Amniotic stem cell (primary cell): ENCODE results near the gene B4GALT4.

Experiments used
- DNase-seq: peaks from one replicate; lab custom pipeline; 2025; lab: John Stamatoyannopoulos, UW

The B4GALT4 gene

GRCh38 chr3:119236756-119237155 is 3.9 kb downstream of the B4GALT4 start:
- DNase-seq, result no peak

DNA sequence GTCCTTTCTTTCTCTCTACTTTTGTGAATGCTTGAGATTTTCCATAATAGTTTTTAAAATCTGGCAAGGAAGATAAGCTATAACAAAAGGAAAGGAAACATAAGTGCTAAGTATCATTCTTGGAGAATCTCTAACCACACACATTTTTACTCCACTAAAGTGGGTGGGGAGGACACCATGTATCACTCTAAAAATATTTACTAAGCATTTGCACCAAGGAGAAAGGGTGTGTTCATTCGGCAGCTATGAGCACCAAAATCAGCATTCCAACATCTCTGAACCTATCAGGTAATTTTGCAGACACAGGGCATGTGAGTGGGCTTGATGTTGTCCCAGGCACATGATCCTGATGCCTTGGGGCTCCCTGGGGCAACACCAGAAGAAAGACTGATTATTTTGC is 5.5 kb downstream of the B4GALT4 start:
- DNase-seq, result no peak

DNA sequence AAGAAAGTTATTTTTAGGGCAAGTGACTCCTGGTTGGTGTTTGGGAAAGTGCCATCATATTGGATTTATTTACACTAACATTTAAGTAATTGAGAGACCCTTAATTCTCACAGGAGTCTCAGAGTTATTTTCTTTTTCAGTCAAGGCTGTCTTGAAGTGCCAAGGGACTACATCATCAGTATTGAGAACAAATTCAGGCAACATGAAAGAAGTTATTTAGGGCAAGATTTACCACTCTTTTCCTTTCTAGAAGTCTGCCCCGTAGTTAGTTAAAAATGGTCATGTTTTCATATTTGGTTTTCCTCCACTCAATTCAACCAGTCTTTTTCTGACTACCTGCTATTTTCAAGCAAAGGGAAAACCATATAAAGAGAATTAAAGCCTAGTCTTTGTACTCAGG is 6.1 kb downstream of the B4GALT4 start:
- DNase-seq, result no peak

- no peak for DNase-seq
Measured at GRCh38 chr3:119230745-119231144, 9.9 kb downstream of the B4GALT4 start.

- no peak for DNase-seq
Measured at GRCh38 chr3:119230071-119230470, 10.6 kb downstream of the B4GALT4 start.

- DNase-seq, result no peak
Measured at GRCh38 chr3:119229190-119229589, 11.5 kb downstream of the B4GALT4 start.

DNA sequence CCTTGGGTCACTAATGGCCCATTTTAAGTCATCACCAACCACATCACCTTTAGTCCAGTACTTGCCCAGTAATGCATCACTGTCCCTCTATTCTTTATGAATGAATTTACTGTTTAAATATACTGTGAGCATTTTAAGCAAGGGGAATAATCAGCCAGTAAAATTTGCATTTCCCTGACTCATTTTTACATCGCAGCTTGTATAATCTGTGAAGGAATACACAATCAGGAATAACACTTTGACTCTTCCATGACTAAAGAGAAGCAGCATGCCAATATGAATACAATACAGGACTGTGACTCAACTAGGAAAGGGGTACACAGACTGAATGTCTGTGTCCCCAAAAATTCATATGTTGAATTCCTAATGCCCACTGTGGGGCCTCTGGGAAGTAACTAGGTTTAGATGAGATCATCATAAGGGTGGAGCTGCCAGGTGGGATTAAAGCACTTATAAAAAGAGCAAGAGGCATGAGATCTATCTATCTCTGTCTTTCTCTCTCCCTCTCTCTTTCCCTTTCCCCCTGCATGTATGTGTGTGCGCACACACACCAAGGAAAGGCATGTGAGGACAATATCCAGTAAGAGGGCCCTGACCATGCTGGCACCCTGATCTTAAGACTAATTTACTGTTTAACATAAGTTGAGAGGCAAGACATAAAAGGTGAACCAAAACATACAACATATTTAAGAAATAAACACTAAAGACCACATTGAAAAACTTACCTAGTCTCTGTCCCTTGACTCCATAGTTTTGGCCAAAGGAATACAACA is 12.1 kb downstream of the B4GALT4 start:
- DNase-seq, result no peak

DNA sequence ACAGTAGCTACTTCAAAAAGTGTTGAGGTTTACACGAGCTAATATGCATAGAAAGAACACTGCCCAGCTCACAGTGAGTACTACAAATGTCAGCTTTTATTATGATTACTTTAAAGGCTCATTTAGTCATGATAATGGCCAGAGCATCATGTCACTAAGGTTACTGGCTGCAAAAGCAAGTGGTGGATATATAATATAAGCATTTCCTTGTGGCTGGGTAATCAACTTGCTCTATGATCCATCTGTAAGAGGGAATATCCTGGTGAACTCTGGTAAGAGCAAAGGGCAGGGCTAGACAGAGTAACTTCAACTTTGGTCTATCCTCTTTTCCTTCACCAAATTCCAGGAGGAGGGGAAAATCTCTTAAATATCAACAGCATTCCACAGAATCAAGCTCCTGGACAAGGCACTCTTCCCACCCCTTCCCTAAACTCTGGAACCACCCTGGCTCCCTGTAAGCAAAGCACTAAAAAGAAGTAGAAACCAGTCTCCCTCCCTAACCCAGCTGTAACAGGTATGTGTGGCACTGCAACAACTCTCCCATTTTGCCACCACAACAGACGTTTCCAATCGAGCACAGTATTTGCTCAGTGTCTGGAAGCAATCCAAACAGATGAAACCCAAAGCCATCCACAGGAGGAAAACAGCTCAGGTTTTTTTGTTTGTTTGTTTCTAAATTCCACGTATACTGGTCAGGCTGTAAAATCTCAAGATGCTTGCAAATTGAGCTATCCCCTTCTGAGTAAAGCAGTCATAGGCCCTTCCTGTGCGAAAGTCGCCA is 13.4 kb downstream of the B4GALT4 start:
- DNase-seq, result no peak

- DNase-seq, result no peak
Measured at GRCh38 chr3:119225121-119225520, 15.6 kb downstream of the B4GALT4 start.

DNA sequence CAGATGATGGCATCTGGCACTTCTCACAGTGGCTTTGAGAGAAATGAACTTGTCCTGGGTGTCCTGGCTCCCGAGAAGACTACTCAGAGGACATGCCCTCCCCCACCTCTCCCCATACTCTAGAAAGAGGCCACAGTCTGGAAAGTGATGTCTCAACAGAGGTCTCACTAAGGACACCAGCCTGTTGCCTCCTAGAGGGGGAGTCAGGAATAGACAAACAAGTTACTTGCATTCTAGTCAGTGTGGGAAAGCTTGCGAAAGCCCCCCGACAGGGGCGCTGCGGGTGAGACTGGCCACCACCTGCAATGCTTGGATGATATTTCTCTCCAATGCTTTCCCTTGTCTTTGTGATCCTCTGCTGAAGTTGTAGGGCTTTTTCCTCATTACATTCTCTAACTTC is 17.2 kb downstream of the B4GALT4 start:
- no peak for DNase-seq

DNA sequence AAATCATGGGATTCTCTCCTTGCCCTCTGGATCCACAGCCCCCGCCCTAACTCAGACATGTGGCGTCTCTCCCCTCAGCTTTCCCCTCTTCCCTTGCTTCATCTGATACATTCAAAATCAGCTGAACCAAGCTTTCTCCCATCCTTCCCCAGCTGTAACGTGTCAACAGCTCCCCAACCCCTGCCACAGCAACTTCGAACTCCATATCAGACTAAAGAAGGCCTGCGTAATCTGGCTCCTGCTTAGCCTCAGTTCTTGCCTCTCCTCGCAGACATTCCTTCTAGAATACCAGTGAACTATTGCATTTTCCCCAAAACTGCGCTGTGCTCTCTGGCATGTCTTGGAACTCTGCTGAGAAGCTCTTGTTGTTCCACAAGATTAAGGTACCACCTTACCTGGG is 18.3 kb downstream of the B4GALT4 start:
- no peak for DNase-seq

GRCh38 chr3:119221779-119222320 is 18.8 kb downstream of the B4GALT4 start:
- DNase-seq, result no peak

GRCh38 chr3:119220970-119221667 is 19.6 kb downstream of the B4GALT4 start:
- no peak for DNase-seq

GRCh38 chr3:119220198-119220597 is 20.5 kb downstream of the B4GALT4 start:
- no peak for DNase-seq

GRCh38 chr3:119219069-119219468 is 21.6 kb downstream of the B4GALT4 start:
- DNase-seq, result no peak

- DNase-seq, result no peak
Measured at GRCh38 chr3:119211803-119212202, 28.9 kb downstream of the B4GALT4 start.

- DNase-seq, result no peak
Measured at GRCh38 chr3:119211193-119211592, 29.5 kb downstream of the B4GALT4 start.

GRCh38 chr3:119207512-119207875 is 33.2 kb downstream of the B4GALT4 start:
- DNase-seq, result no peak

DNA sequence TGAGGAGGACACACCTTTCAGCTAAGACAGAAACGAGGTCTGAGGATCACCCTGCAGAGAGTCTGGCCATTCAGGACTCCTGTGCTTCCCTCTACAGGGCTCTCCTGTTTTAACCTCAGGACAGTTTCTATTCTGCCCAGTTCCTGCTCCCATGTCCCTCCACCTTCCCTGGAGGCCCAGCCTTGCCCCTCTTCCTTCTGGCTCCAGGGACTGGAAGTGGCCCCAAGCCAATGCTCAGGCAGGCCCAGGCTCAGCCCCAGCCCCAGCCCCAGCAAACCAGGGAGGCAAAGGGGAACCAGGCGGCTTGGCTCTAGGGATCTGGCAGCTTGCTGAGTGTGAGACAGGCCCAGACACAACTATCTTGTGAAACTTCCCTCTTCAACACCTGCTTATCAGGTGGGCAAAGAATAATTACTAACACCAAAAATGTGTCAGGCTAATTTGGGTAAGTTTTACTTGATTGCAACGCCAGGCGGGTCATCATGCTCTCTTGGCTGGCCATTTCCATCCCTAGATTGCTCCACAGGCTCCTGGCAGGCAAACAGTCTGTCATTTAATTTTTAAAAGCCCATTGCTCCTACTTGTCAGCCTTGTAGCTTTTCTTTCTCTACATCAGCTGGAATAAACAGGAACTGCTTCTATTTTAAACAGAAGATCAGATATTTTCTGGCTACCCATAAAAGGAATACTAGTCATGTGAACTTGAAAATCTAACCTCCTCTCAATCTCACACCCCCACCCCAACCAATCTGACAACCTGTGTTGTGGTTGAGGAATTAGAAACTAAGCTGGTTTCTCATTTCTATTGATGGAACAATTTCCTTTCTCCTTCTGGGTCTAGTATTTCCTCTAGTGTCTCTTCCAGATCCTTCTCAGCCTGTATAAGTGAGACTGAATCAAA is 33.8 kb downstream of the B4GALT4 start:
- DNase-seq, result no peak

GRCh38 chr3:119205685-119206084 is 35.0 kb downstream of the B4GALT4 start:
- DNase-seq, result no peak

- DNase-seq, result no peak
Measured at GRCh38 chr3:119205209-119205608, 35.5 kb downstream of the B4GALT4 start.

GRCh38 chr3:119195911-119196310 is 44.8 kb downstream of the B4GALT4 start:
- DNase-seq, result no peak
